ENCODE results near the gene ZDHHC14. TPM values are rescaled to one million over a fixed set of nuclear protein-coding genes. Genes with fewer than 3 reads are reported as not detected.
"Not testable (repeated sequence)": the region's sequence is repeated elsewhere in the genome, so short reads cannot be mapped to it uniquely, and the experiment has no call there.

Gene ZDHHC14
- total RNA-seq, 4 donors from 2014 or later: 7.1 to 11.4 (median 9.8) TPM

GRCh38 chr6:157405986-157406385, 25.0 kb downstream of the ZDHHC14 start:
- Histone ChIP-seq H3K36me3 (no peaks in the 10 kb centered on the region), H3K27me3 (no peaks in the 10 kb centered on the region), H3K27ac (replicated peaks in 1 of 4) (no peak overlapping the region), H3K4me1 (peaks cover 0 to 2% (median 0%) of the 10 kb centered on the region in 4 donors), H3K4me3 (no peak overlapping the region), H3K9me3 (no peaks in the 10 kb centered on the region)
- TF ChIP-seq POLR2A (IDR thresholded peaks at IDR 0.05; ENCODE audit: low read depth): no peak
- TF ChIP-seq, protein P1, sequence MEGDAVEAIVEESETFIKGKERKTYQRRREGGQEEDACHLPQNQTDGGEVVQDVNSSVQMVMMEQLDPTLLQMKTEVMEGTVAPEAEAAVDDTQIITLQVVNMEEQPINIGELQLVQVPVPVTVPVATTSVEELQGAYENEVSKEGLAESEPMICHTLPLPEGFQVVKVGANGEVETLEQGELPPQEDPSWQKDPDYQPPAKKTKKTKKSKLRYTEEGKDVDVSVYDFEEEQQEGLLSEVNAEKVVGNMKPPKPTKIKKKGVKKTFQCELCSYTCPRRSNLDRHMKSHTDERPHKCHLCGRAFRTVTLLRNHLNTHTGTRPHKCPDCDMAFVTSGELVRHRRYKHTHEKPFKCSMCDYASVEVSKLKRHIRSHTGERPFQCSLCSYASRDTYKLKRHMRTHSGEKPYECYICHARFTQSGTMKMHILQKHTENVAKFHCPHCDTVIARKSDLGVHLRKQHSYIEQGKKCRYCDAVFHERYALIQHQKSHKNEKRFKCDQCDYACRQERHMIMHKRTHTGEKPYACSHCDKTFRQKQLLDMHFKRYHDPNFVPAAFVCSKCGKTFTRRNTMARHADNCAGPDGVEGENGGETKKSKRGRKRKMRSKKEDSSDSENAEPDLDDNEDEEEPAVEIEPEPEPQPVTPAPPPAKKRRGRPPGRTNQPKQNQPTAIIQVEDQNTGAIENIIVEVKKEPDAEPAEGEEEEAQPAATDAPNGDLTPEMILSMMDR (IDR thresholded peaks at IDR 0.05): no peak
- no peak for TF ChIP-seq POLR2AphosphoS5 (IDR thresholded peaks at IDR 0.05)
- no peak for TF ChIP-seq EP300 (IDR thresholded peaks at IDR 0.05)
- WGBS: 82% methylated on average over 6 of the region's 6 CpGs
- no peak for DNase-seq (ENCODE audit: extremely low spot score)
- intact Hi-C loops (cut with DNase I): no loop called here

DNA sequence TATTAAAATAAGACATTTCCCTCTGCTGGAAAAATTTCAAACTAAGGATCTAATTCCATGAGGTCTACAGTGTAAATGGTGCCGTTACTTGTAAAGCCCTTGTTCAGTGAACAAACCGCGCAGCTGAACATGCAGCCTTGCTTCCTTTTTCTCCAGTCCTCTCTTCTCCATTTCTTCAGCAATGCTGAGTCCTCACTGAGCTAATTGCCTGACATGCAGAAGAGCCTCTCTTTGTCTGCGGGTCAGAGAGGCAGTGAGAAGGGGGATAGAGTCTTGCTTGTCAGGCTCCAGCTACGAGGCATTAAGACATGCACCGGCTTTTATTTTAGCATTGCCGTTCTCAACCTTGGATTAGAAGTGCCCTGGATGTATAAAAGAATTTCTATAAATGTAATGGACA, 25.7 kb downstream of the ZDHHC14 start:
- H3K9me3 ChIP-seq: no peaks in the 10 kb centered on the region
- no peak overlapping the region for H3K4me3 ChIP-seq
- TF ChIP-seq POLR2A (IDR thresholded peaks at IDR 0.05; ENCODE audit: low read depth): no peak
- TF ChIP-seq EP300 (IDR thresholded peaks at IDR 0.05): no peak
- no peak for TF ChIP-seq POLR2AphosphoS5 (IDR thresholded peaks at IDR 0.05)
- TF ChIP-seq, protein P1 (IDR thresholded peaks at IDR 0.05): no peak
- no peak for DNase-seq (ENCODE audit: extremely low spot score)
- intact Hi-C loops (cut with DNase I): no loop called here
- no peaks in the 10 kb centered on the region for H3K27me3 ChIP-seq
- 96% methylated on average over 7 of the region's 7 CpGs for WGBS
- H3K27ac ChIP-seq (replicated peaks in 1 of 4): no peak overlapping the region
- peaks cover 0 to 2% (median 0%) of the 10 kb centered on the region in 4 donors for H3K4me1 ChIP-seq
- no peaks in the 10 kb centered on the region for H3K36me3 ChIP-seq

DNA sequence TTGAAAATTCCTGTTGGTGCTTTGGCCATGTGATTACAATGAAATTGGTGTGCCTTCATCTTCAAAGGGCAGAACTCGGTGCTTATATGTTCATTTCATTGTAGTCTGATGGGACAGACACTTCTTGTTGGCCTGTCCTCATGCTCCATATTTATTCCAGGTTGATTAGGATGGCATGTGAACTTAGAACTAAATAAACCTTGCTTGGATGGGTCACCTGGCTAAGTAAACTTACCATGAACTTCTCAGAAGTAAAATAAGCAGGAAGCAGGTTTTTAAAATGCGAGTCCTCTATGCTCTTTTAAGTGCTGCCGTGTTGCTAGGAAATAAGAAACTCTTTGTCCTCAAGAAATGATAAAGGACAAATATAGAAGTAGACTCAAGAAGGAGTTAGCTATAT, 26.7 kb downstream of the ZDHHC14 start:
- no peaks in the 10 kb centered on the region for H3K36me3 ChIP-seq
- H3K27ac ChIP-seq (replicated peaks in 1 of 4): no peak overlapping the region
- H3K4me3 ChIP-seq: no peak overlapping the region
- peaks cover 0 to 2% (median 0%) of the 10 kb centered on the region in 4 donors for H3K4me1 ChIP-seq
- no peaks in the 10 kb centered on the region for H3K9me3 ChIP-seq
- TF ChIP-seq EP300 (IDR thresholded peaks at IDR 0.05): no peak
- TF ChIP-seq, protein P1 (IDR thresholded peaks at IDR 0.05): no peak
- TF ChIP-seq POLR2AphosphoS5 (IDR thresholded peaks at IDR 0.05): no peak
- no peak for TF ChIP-seq POLR2A (IDR thresholded peaks at IDR 0.05; ENCODE audit: low read depth)
- H3K27me3 ChIP-seq: no peaks in the 10 kb centered on the region
- intact Hi-C loops (cut with DNase I): no loop called here
- DNase-seq (ENCODE audit: extremely low spot score): no peak
- WGBS: 81% methylated on average over 3 of the region's 3 CpGs

DNA sequence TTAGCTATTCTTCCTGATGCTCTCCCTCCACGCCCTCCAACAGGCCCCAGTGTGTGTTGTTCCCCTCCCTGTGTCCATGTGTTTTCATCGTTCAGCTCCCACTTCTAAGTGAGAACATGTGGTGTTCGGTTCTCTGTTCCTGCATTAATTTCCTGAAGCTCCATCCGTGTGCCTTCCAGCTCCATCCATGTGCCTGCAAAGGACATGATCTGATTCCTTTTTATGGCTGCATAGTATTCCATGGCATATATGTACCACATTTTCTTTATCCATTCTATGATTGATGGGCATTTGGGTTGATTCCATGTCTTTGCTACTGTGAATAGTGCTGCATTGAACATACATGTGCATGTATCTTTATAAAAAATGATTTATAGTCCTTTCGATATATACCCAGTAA, 27.4 kb downstream of the ZDHHC14 start:
- H3K9me3 ChIP-seq; H3K4me3 ChIP-seq; H3K27ac ChIP-seq (replicated peaks in 1 of 4); H3K4me1 ChIP-seq; H3K27me3 ChIP-seq; DNase-seq (ENCODE audit: extremely low spot score); H3K36me3 ChIP-seq; intact Hi-C loops (cut with DNase I): not testable (repeated sequence)
- WGBS: 95% methylated on average over 5 of the region's 5 CpGs

DNA sequence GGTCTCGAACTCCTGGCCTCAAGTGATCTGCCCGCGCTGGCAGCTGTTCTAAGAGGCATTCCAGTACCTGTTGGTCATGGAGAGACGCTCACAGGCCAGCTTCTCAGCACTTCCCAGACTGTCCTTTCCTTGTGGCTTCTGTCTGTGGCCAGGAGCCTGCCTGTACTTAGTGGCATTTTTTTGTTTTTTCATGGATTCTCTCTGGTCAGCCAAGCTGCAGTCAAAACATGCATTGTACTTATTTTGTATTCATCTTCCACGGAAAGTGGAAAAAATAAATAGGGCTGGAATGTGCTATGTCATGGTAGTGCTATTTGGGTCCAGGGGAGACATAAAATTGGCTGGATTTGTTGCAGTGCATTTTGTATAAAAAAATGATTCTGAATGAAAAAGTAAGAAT, 29.1 kb downstream of the ZDHHC14 start:
- Histone ChIP-seq H3K27ac (replicated peaks in 1 of 4) (no peak overlapping the region), H3K4me3 (no peak overlapping the region), H3K9me3 (no peaks in the 10 kb centered on the region), H3K27me3 (no peaks in the 10 kb centered on the region), H3K36me3 (no peaks in the 10 kb centered on the region), H3K4me1 (peaks cover 0 to 2% (median 0%) of the 10 kb centered on the region in 4 donors)
- no peak for TF ChIP-seq POLR2AphosphoS5 (IDR thresholded peaks at IDR 0.05)
- TF ChIP-seq, protein P1 (IDR thresholded peaks at IDR 0.05): no peak
- TF ChIP-seq EP300 (IDR thresholded peaks at IDR 0.05): no peak
- no peak for TF ChIP-seq POLR2A (IDR thresholded peaks at IDR 0.05; ENCODE audit: low read depth)
- WGBS: 83% methylated on average over 5 of the region's 5 CpGs
- DNase-seq (ENCODE audit: extremely low spot score): no peak
- intact Hi-C loops (cut with DNase I): no loop called here
